Measurements from ENCODE around the gene ADAMTS17. TPM values are rescaled to one million over a fixed set of nuclear protein-coding genes. Genes with fewer than 3 reads are reported as not detected.

Gene ADAMTS17
- total and polyA plus RNA-seq, 9 of the 15 experiments (the other 6 are each of a cell fraction or from before 2014, with no cell fraction given) = 0.01 to 0.14 (median 0.07) TPM; not detected in 6

- no peak overlapping the region for H3K9ac ChIP-seq (ENCODE audit: insufficient read depth in 1 of 2, low read depth in 2 of 2, low read length in 2 of 2)
- in situ Hi-C loops (cut with MboI) (no loop called here), intact Hi-C loops (cut with micrococcal nuclease) (no loop called here)
- peaks cover 3 to 7% of the 10 kb centered on the region in 2 experiments; a peak in 3 of 5 replicates for H3K4me1 ChIP-seq (replicated peaks in 1 of 2; ENCODE audit: control insufficient read depth in 2 of 2, insufficient read depth in 2 of 2, low read length in 2 of 2)
- H4K20me1 ChIP-seq (replicated peaks; ENCODE audit: control insufficient read depth, insufficient read depth, low read length) = no peaks in the 10 kb centered on the region
- CTCF ChIA-PET (ENCODE audit: low intra/inter-chr PET ratio) = no interaction called here
- no peak overlapping the region for H3K27ac ChIP-seq (ENCODE audit: extremely low read depth, low read depth, low read length)
- no peaks in the 10 kb centered on the region for H3K9me1 ChIP-seq (ENCODE audit: control insufficient read depth, insufficient read depth, low read length)
- no peaks in the 10 kb centered on the region for H3K9me3 ChIP-seq (replicated peaks; ENCODE audit: control insufficient read depth, insufficient read depth, low read depth, low read length)
- WGBS (ENCODE audit: insufficient coverage, low coverage, missing lambda C conversion rate) = 2% methylated on average over 3 of the region's 3 CpGs
- no TSS peak for BruUV-seq (replicated peaks)
- H2AFZ ChIP-seq (ENCODE audit: low read depth, low read length) = no peak overlapping the region
- FAIRE-seq = no peak
- H3K27me3 ChIP-seq (ENCODE audit: control insufficient read depth in 2 of 2, insufficient read depth in 2 of 2, low read length in 2 of 2) = 0 out of 5 replicates have a peak, but pooled peaks cover 0 to 7% of the 10 kb centered on the region in 2 experiments
- POLR2A ChIA-PET = no interaction called here
- ATAC-seq = no peak
- H3K36me3 ChIP-seq (ENCODE audit: control insufficient read depth, insufficient read depth, low read length) = no peaks in the 10 kb centered on the region
- no peak overlapping the region for H3K4me2 ChIP-seq (ENCODE audit: insufficient read depth, low read length)
- no peak for DNase-seq (ENCODE audit: extremely low read depth in 1 of 4, low spot score in 3 of 4)
- no peak for TF ChIP-seq ZC3H11A (IDR thresholded peaks at IDR 0.05; ENCODE audit: low read depth, low read length)
- no peak for TF ChIP-seq LEF1 (IDR thresholded peaks at IDR 0.05)
- TF ChIP-seq MBD1 (CRISPR knock-in tag; IDR thresholded peaks at IDR 0.05) = no peak
- TF ChIP-seq MIER1 (IDR thresholded peaks at IDR 0.05; ENCODE audit: low read depth) = no peak
- no peak overlapping the region for H3K4me3 ChIP-seq
- H3K79me2 ChIP-seq (ENCODE audit: control insufficient read depth, insufficient read depth, low read length) = no peaks in the 10 kb centered on the region
Observed at GRCh38 chr15:99923711-99924110, 418.1 kb downstream of the ADAMTS17 start.

Small RNA genes within 50 kb of the gene (small RNA-seq; reads per million reads assigned to genes)
- 0.62 reads per million, percentile 35 among the genes with 10 or more reads in this experiment for gene RNA5SP402

Other genes with a start within 250 kb of the ADAMTS17 start
- gene CERS3, start 187.0 kb upstream of the ADAMTS17 start, total RNA-seq (2014; rRNA removed) = not detected in 2 replicates
- not detected in 2 replicates for gene CERS3, start 187.0 kb upstream of the ADAMTS17 start, total RNA-seq (2014; rRNA removed; fragmentation: Illumina TruSeq; extraction: Trizol)
- gene CERS3, start 187.0 kb upstream of the ADAMTS17 start, total RNA-seq (2015; rRNA removed; fragmentation: Illumina TruSeq; extraction: Trizol) = not detected in 2 replicates
- not detected in 2 replicates for gene CERS3, start 187.0 kb upstream of the ADAMTS17 start, total RNA-seq (2021)
- 0.09 TPM in 1 of 2 replicates, not detected in the other for gene CERS3, start 187.0 kb upstream of the ADAMTS17 start, polyA plus RNA-seq (2011; rRNA removed)
- gene CERS3, start 187.0 kb upstream of the ADAMTS17 start, polyA plus RNA-seq (2014; fragmentation: Illumina TruSeq; extraction: Trizol) = not detected in 2 replicates
- gene CERS3, start 187.0 kb upstream of the ADAMTS17 start, polyA plus RNA-seq (2014; fragmentation: Nextera tagmentation; extraction: Ambion mirVana) = not detected
- gene CERS3, start 187.0 kb upstream of the ADAMTS17 start, polyA plus RNA-seq (2014; rRNA removed) = not detected in 2 replicates